GM12875 (cell line): ENCODE results near the gene PELI2.

Source experiments
- H3K4me3 ChIP-seq: one replicate; pipeline ENCODE4 v1.5.1; 2011; ENCODE audit warnings: low read depth, low read length, control low read depth
- TF ChIP-seq, protein P1 (sequence below): IDR thresholded peaks from 2 replicates; pipeline ENCODE4 v1.5.1; 2011; ENCODE audit warnings: low read depth, mild to moderate bottlenecking, control low read depth, inconsistent platforms, low read length, moderate library complexity, borderline replicate concordance; ENCODE audit not compliant: insufficient read depth

The PELI2 gene

DNA sequence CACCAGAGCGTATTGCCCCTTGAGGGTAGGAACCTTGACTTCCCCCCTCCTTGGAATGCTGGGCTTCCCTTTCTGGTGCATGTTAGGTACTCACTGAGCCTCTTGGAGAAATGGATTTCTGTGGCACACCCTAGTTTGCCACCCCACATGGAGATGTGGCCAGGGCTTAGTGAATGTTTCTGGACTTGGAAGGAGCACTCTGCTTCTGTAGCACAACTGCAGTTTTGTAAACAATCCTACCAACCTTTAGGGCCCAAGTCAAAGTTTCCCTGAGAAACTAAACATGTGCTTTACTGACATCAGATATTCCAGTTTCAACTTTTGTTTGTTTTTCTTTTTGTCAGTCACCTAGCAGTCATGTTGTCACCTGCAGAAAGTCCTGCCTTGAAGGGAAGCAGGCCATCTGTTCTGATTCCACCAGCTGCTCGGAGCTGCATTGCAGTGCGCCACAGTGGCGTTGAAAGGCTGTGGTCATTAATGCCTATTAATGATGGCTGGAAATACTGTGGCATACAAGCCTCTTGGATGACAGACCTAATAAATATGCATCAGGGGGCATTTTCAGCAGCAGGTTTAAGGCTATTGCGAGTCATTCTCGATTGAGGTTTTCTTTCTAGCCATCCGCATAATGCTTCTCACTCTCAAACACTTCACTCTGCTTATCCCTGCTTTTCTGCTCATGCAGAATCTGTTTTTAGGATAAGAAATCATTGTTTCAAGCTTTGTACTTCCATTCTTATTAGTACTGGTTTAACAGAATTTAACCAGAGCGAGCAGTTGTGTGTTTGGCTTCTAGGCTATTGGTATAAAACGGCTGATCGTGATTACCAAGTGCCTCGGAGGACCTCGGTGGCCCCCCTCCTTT is 7.8 kb downstream of the PELI2 start:
- TF ChIP-seq, protein P1, sequence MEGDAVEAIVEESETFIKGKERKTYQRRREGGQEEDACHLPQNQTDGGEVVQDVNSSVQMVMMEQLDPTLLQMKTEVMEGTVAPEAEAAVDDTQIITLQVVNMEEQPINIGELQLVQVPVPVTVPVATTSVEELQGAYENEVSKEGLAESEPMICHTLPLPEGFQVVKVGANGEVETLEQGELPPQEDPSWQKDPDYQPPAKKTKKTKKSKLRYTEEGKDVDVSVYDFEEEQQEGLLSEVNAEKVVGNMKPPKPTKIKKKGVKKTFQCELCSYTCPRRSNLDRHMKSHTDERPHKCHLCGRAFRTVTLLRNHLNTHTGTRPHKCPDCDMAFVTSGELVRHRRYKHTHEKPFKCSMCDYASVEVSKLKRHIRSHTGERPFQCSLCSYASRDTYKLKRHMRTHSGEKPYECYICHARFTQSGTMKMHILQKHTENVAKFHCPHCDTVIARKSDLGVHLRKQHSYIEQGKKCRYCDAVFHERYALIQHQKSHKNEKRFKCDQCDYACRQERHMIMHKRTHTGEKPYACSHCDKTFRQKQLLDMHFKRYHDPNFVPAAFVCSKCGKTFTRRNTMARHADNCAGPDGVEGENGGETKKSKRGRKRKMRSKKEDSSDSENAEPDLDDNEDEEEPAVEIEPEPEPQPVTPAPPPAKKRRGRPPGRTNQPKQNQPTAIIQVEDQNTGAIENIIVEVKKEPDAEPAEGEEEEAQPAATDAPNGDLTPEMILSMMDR = no peak
- H3K4me3 ChIP-seq = no peak overlapping the region

DNA sequence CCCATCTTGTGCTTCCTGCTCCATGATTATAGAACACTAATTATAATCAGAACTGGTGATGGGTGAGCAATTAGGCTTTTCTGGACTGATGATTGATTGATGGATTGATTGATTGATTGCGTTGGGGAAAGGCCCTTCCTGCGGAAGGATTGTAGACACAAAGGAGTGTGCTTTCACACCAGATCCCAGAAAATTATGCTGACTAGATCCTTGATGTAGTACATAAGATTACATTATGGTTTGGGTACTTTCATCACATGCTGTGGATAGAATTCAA is 8.4 kb downstream of the PELI2 start:
- no peak overlapping the region for H3K4me3 ChIP-seq
- TF ChIP-seq, protein P1 = no peak

DNA sequence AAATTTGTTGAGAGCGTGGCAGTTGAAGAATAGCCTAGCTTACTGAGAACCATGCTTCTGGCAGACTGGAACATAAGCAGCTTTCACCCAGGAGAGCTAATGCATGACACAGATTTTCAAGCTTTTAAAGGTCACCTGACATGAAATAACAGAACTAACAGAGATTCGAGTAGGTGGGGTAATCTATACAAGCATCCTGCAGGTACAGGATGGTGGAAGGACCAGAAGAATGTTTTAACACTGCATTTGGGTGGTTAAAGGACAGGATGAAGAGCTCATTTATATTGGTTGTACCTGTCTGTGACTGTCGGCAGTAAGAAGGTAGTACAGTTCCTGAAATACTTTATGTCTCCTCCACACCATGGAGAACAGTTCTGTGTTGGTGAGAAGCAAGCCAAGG is 8.9 kb downstream of the PELI2 start:
- TF ChIP-seq, protein P1 = no peak
- no peak overlapping the region for H3K4me3 ChIP-seq

DNA sequence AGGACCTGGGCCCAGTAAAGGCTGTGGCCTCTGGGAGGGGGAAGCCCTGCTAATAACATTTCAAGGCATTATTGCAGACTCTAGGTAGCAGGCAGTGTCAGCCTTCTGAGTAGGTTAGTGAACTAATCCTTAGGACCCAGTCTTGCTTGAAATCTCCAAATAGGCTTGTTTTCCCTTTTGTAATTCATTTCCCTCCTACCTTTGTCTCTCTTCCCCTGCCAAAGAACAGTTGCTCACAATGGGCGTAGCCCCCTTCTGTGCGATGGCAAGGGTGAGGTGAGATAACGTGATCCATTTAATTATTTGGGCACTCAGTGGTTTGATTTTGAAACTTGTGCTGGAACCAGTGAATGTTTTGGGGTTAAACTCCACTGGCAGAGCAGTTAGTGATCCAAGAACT is 10.9 kb downstream of the PELI2 start:
- no peak overlapping the region for H3K4me3 ChIP-seq
- TF ChIP-seq, protein P1 = no peak

DNA sequence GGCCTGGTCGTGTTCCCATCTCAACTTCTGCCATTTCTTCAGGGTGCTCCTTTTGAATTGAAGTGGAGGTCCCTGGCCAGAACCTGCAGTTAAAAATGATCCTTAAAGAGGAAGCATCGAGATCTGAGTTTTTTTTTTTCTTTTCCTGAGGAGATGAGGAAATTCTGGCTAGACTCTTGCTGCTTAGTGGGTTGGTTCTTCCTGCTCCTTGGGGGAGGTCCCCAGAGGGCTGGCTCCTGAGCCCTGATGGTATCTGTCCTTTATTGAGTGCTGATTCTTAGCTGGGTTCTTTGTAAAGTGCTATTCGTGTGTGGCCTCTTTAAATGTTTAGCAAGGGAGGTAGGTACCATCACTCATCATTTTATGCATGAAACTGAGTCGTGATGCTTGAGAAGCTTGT is 11.7 kb downstream of the PELI2 start:
- no peak overlapping the region for H3K4me3 ChIP-seq
- TF ChIP-seq, protein P1 = no peak

DNA sequence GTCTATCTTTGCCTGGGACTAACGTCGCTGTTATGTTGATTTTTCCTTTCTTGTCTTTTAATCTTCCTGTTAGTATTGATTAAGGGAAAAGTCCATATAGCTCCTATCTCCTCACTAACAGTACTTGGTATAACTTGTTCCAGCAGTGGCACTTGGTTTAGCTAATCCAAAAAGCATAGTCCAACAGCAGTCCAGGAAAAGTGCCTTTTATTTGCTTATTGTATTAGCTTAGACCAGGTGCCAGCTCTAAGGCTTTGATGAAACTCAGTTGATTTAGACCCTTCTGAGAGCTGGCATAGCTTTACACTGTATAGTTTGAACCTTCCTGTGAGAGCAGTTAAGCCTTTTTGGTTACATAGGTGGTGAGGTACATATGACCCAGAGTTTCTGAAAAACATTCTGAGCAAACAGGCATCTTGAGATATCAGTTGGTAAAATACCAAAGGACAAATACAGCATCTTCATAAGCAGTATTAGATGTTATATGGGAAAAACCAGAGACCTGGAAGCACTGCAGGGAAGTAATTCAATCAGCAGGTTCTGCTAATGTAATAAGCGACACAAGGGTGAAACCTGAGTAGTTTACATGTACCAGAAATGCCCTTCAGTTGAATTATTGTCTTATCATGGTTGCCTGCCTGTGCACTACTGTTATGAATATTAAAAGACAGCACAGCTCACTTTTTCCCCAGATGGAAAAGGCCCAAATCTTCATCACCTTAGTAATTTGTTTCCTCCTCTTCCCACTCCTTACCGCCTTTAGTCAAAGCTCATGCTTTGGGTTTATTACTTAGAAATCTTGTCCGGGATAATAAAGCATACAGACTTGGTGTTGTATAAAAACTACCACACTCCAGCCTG is 13.0 kb downstream of the PELI2 start:
- no peak overlapping the region for H3K4me3 ChIP-seq

More for the DNA sequence above, 13.0 kb downstream of the PELI2 start:
- TF ChIP-seq, protein P1 = no peak
